SK-MEL-5 (cell line): Measurements from ENCODE around the gene GSTO2. TPM values are rescaled to one million over a fixed set of nuclear protein-coding genes. Genes with fewer than 3 reads are reported as not detected.

Source experiments
- DNase-seq: peaks from one replicate; pipeline ENCODE4 v3.0.0-alpha.2; 2016; ENCODE audit warnings: low read depth, low spot score
- in situ Hi-C: cut with HindIII; loops from 2 replicates; pipeline ENCODE4 v1.10.0; 2016; ENCODE audit warnings: low sequenced_read_pairs, high pct_unique_total_duplicates, low pct_unique_long_range_greater_than_20kb
- total RNA-seq: library from RNA; depleted of rRNA; stranded (reverse); fragments of >200 nt; shearing (Covaris generic); gene quantifications from 2 replicates; pipeline ENCODE4 v1.2.3, GENCODE V29; 2014

The GSTO2 gene
- total RNA-seq, 1 experiment from 2014 or later, result 0.90 TPM

GRCh38 chr10:104250371-104250770, 18.6 kb upstream of the GSTO2 start:
- in situ Hi-C loops, result no loop called here
- DNase-seq, result no peak

- in situ Hi-C loops, result no loop called here
- no peak for DNase-seq
These were observed 17.5 kb upstream of the GSTO2 start for GRCh38 chr10:104251443-104251842.

- DNase-seq, result no peak
- in situ Hi-C loops, result no loop called here
These were observed 16.6 kb upstream of the GSTO2 start for GRCh38 chr10:104252368-104252767.

- no peak for DNase-seq
- in situ Hi-C loops, result no loop called here
These were observed 15.9 kb upstream of the GSTO2 start for GRCh38 chr10:104253106-104253505.

- in situ Hi-C loops, result no loop called here
- DNase-seq, result no peak
These were observed 15.2 kb upstream of the GSTO2 start for GRCh38 chr10:104253606-104254410.

- in situ Hi-C loops, result no loop called here
- DNase-seq, result peak; percentile 84
These were observed 14.3 kb upstream of the GSTO2 start, which contains the start of gene GSTO1 for GRCh38 chr10:104254493-104255310. GSTO1 (plus strand) TSS chr10:104254892; CDS start chr10:104254929, 37 bp downstream.

GRCh38 chr10:104255311-104255981, 13.5 kb upstream of the GSTO2 start:
- DNase-seq, result peak; percentile 94
- in situ Hi-C loops, result no loop called here

GRCh38 chr10:104256335-104256961, 12.5 kb upstream of the GSTO2 start:
- DNase-seq, result peak; percentile 46
- in situ Hi-C loops, result no loop called here

- no peak for DNase-seq
- in situ Hi-C loops, result no loop called here
These were observed 11.7 kb upstream of the GSTO2 start for GRCh38 chr10:104257235-104257634.

GRCh38 chr10:104258209-104258608, 10.8 kb upstream of the GSTO2 start:
- in situ Hi-C loops, result no loop called here
- no peak for DNase-seq

GRCh38 chr10:104259456-104259855, 9.5 kb upstream of the GSTO2 start:
- in situ Hi-C loops, result no loop called here
- DNase-seq, result no peak

GRCh38 chr10:104259999-104260774, 8.8 kb upstream of the GSTO2 start:
- no peak for DNase-seq
- in situ Hi-C loops, result no loop called here

- in situ Hi-C loops, result no loop called here
These were observed 8.2 kb upstream of the GSTO2 start for GRCh38 chr10:104260775-104261115.

GRCh38 chr10:104262055-104262454, 6.9 kb upstream of the GSTO2 start:
- in situ Hi-C loops, result no loop called here
- DNase-seq, result no peak

More at GRCh38 chr10:104260775-104261115, 8.2 kb upstream of the GSTO2 start:
- DNase-seq, result no peak

GRCh38 chr10:104264783-104265182, 4.2 kb upstream of the GSTO2 start:
- in situ Hi-C loops, result no loop called here

GRCh38 chr10:104267721-104268404, 1.1 kb upstream of the GSTO2 start:
- DNase-seq, result no peak
- in situ Hi-C loops, result no loop called here

More at GRCh38 chr10:104264783-104265182, 4.2 kb upstream of the GSTO2 start:
- no peak for DNase-seq

- in situ Hi-C loops, result no loop called here
- DNase-seq, result no peak
These were observed 625 bp upstream of the GSTO2 start for GRCh38 chr10:104268405-104268712.
